Central memory CD8-positive, alpha-beta T cell (primary cell): Measurements from ENCODE around the gene TICAM1.
"Not testable (repeated sequence)": the region's sequence is repeated elsewhere in the genome, so short reads cannot be mapped to it uniquely, and the experiment has no call there.

Experiments used
- ATAC-seq: fragments of 150-1000 bp; cut with Tn5 transposase; replicated peaks from 2 replicates; pipeline ENCODE4 v1.10.0; 2022; ENCODE audit warnings: mild to moderate bottlenecking, moderate FRiP score, moderate number of reproducible peaks; ENCODE audit not compliant: poor library complexity, severe bottlenecking; ENCODE audit errors: extremely low read depth
- DNase-seq, 2 donors: peaks; one replicate each; pipeline ENCODE4 v3.0.0; 2021; ENCODE audit warnings: low spot score in 2 of 2
- H3K27ac Mint-ChIP-seq: one replicate; pipeline ENCODE4 v1.8.0; 2022; ENCODE audit warnings: low read depth, mild to moderate bottlenecking, moderate library complexity, mixed read lengths
- H3K27me3 Mint-ChIP-seq: one replicate; pipeline ENCODE4 v1.8.0; 2022; ENCODE audit warnings: mixed read lengths
- H3K36me3 Mint-ChIP-seq: one replicate; pipeline ENCODE4 v1.8.0; 2022; ENCODE audit warnings: mild to moderate bottlenecking, moderate library complexity, mixed read lengths; ENCODE audit not compliant: insufficient read depth
- H3K4me1 Mint-ChIP-seq: one replicate; pipeline ENCODE4 v1.8.0; 2022; ENCODE audit warnings: mixed read lengths
- H3K4me3 Mint-ChIP-seq: one replicate; pipeline ENCODE4 v1.8.0; 2022; ENCODE audit warnings: mild to moderate bottlenecking, moderate library complexity, mixed read lengths
- H3K9me3 Mint-ChIP-seq: one replicate; pipeline ENCODE4 v1.8.0; 2022; ENCODE audit warnings: mixed read lengths

The TICAM1 gene

GRCh38 chr19:4859697-4860096, 28.2 kb upstream of the TICAM1 start:
- H3K36me3 Mint-ChIP-seq, result peaks cover 13% of the 10 kb centered on the region
- H3K9me3 Mint-ChIP-seq, result no peaks in the 10 kb centered on the region
- H3K27me3 Mint-ChIP-seq, result no peaks in the 10 kb centered on the region
- no peak for ATAC-seq
- no peak overlapping the region for H3K4me3 Mint-ChIP-seq
- no peak overlapping the region for H3K27ac Mint-ChIP-seq
- no peak for DNase-seq
- H3K4me1 Mint-ChIP-seq, result no peaks in the 10 kb centered on the region

DNA sequence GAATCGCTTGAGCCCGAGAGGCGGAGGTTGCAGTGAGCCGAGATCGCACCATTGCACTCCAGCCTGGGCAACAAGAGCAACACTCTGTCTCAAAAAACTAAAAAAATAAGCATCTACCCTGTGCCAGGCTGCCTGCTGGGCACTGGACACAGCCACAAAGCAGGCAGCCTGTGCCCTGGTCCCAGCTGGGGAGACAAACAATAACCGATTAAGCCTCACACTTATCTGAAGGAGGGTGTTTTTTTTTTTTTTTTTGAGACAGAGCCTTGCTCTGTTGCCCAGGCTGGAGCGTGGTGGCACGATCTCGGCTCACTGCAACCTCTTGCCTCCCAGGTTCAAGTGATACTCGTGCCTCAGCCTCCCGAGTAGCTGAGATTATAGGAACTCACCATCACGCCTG, 25.0 kb upstream of the TICAM1 start:
- not testable (repeated sequence) for DNase-seq, H3K4me1 Mint-ChIP-seq, H3K4me3 Mint-ChIP-seq, ATAC-seq, H3K27me3 Mint-ChIP-seq, H3K27ac Mint-ChIP-seq, H3K9me3 Mint-ChIP-seq
- peaks cover 23% of the 10 kb centered on the region for H3K36me3 Mint-ChIP-seq

DNA sequence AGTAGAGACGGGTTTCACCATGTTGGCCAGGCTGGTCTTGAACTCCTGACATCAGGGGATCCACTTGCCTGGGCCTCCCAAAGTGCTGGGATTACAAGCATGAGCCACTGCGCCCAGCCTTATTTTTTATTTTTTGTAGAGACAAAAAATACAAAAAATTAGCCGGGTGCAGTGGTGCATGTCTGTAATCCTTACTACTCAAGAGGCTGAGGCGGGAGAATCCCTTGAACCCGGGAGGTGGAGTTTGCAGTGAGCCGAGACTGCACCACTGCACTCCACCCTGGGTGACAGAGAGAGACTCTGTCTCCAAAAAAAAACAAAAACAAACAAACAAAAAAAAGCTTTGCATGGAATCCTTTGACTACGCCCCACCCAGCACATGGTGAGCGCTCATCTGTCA, 22.0 kb upstream of the TICAM1 start:
- peaks cover 23% of the 10 kb centered on the region for H3K36me3 Mint-ChIP-seq
- H3K4me3 Mint-ChIP-seq, H3K9me3 Mint-ChIP-seq, H3K4me1 Mint-ChIP-seq, H3K27me3 Mint-ChIP-seq, DNase-seq, ATAC-seq, H3K27ac Mint-ChIP-seq: not testable (repeated sequence)

- H3K9me3 Mint-ChIP-seq, result no peaks in the 10 kb centered on the region
- no peaks in the 10 kb centered on the region for H3K4me1 Mint-ChIP-seq
- H3K27ac Mint-ChIP-seq, result no peak overlapping the region
- H3K27me3 Mint-ChIP-seq, result no peaks in the 10 kb centered on the region
- ATAC-seq (no peak), DNase-seq (no peak)
- H3K36me3 Mint-ChIP-seq, result peaks cover 26% of the 10 kb centered on the region
- H3K4me3 Mint-ChIP-seq, result no peak overlapping the region
These were observed 21.0 kb upstream of the TICAM1 start for GRCh38 chr19:4852484-4852883.

- ATAC-seq (peak; percentile 82), DNase-seq (peak; percentile 60 to 67)
- Mint-ChIP-seq H3K27me3 (no peaks in the 10 kb centered on the region), H3K4me1 (no peaks in the 10 kb centered on the region), H3K4me3 (no peak overlapping the region), H3K36me3 (peaks cover 26% of the 10 kb centered on the region), H3K9me3 (no peaks in the 10 kb centered on the region), H3K27ac (no peak overlapping the region)
These were observed 20.2 kb upstream of the TICAM1 start for GRCh38 chr19:4851551-4852290.

- peaks cover 24% of the 10 kb centered on the region for H3K36me3 Mint-ChIP-seq
- H3K27ac Mint-ChIP-seq, result no peak overlapping the region
- no peak for DNase-seq
These were observed 17.5 kb upstream of the TICAM1 start for GRCh38 chr19:4849019-4849418.

GRCh38 chr19:4847190-4847973, 15.9 kb upstream of the TICAM1 start:
- no peak overlapping the region for H3K27ac Mint-ChIP-seq
- ATAC-seq, result no peak
- H3K9me3 Mint-ChIP-seq, result no peaks in the 10 kb centered on the region
- H3K4me3 Mint-ChIP-seq, result no peak overlapping the region
- no peak for DNase-seq
- no peaks in the 10 kb centered on the region for H3K4me1 Mint-ChIP-seq
- no peaks in the 10 kb centered on the region for H3K27me3 Mint-ChIP-seq
- peaks cover 25% of the 10 kb centered on the region for H3K36me3 Mint-ChIP-seq

More at GRCh38 chr19:4849019-4849418, 17.5 kb upstream of the TICAM1 start:
- H3K27me3 Mint-ChIP-seq, result no peaks in the 10 kb centered on the region
- no peaks in the 10 kb centered on the region for H3K9me3 Mint-ChIP-seq
- H3K4me1 Mint-ChIP-seq, result no peaks in the 10 kb centered on the region
- no peak for ATAC-seq
- H3K4me3 Mint-ChIP-seq, result no peak overlapping the region

- H3K4me3 Mint-ChIP-seq, DNase-seq, H3K9me3 Mint-ChIP-seq, H3K27ac Mint-ChIP-seq, H3K4me1 Mint-ChIP-seq, H3K27me3 Mint-ChIP-seq, ATAC-seq: not testable (repeated sequence)
- H3K36me3 Mint-ChIP-seq, result peaks cover 21% of the 10 kb centered on the region
These were observed 14.5 kb upstream of the TICAM1 start for GRCh38 chr19:4845975-4846374.

DNA sequence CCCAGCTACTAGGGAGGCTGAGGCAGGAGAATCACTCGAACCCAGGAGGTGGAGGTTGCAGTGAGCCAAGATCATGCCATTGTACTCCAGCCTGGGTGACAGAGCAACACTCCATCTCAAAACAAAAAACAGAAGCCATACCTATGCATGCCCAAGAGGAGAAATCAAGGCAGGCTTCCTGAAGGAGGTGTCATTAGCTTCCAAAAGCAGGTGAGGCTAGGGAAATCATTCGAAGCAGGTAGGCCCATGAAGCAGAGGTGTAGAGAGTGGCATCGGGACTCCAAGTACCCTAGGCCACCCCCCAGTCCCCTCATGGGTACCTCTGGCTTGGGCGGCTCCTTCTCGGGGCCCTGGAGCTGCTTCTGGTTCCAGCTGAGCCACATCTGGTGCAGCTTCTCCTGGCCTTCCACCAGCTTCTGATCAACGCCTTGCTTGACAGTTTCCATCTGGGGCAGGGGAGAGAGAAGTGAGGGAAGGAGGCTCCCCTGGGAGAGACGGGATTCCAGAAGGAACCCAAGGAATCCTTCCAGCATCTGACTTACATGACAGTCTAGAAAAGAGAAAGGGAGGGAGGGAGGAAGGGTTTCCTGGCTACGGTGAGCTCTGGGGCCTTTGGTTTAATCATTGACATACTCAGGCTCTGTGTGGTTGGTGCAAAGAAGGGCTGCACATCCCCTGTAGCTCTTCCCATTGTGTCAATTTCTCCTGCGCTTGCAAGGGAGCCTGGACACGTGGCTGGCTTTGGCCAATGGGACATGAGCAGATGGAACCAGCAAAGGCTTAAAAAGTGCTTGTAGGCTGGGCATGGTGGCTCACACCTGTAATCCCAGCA, 13.1 kb upstream of the TICAM1 start:
- Mint-ChIP-seq H3K27ac (no peak overlapping the region), H3K9me3 (no peaks in the 10 kb centered on the region), H3K4me1 (peaks cover 7% of the 10 kb centered on the region), H3K4me3 (no peak overlapping the region), H3K36me3 (peaks cover 26% of the 10 kb centered on the region), H3K27me3 (no peaks in the 10 kb centered on the region)
- DNase-seq, result no peak
- ATAC-seq, result no peak

- H3K9me3 Mint-ChIP-seq, result no peaks in the 10 kb centered on the region
- no peaks in the 10 kb centered on the region for H3K27me3 Mint-ChIP-seq
- H3K27ac Mint-ChIP-seq, result no peak overlapping the region
- no peak overlapping the region for H3K4me3 Mint-ChIP-seq
- H3K36me3 Mint-ChIP-seq, result peaks cover 26% of the 10 kb centered on the region
- ATAC-seq (no peak), DNase-seq (no peak)
- H3K4me1 Mint-ChIP-seq, result peaks cover 7% of the 10 kb centered on the region
These were observed 12.1 kb upstream of the TICAM1 start for GRCh38 chr19:4843647-4843965.

DNA sequence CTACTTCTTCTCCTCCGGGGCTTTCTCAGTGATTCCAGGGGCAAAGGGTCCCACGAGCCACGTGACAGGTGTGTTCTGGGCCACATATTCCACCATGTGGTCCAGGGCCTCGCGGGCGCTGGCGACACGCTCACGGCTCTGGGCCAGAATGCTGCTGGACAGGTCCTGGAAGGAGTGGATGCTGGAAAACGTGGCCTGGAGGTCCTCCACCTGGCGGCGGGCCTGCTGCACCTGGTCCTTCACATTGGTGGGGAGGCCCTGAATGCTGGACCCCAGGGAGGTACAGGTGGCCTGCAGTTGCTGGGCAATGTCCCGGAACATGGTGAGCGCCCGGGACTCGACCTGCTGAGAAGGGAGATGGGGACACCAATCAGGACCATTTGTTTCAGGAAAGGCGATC, 7.7 kb upstream of the TICAM1 start:
- H3K4me3 Mint-ChIP-seq, result no peak overlapping the region
- no peaks in the 10 kb centered on the region for H3K27me3 Mint-ChIP-seq
- no peak for ATAC-seq
- DNase-seq, result no peak
- no peaks in the 10 kb centered on the region for H3K9me3 Mint-ChIP-seq
- peaks cover 12% of the 10 kb centered on the region for H3K4me1 Mint-ChIP-seq
- peaks cover 17% of the 10 kb centered on the region for H3K36me3 Mint-ChIP-seq
- H3K27ac Mint-ChIP-seq, result no peak overlapping the region

GRCh38 chr19:4832776-4833175, 1.3 kb upstream of the TICAM1 start:
- ATAC-seq (no peak), DNase-seq (no peak)
- Mint-ChIP-seq H3K4me3 (peak overlapping the region; percentile 93), H3K9me3 (no peaks in the 10 kb centered on the region), H3K4me1 (peaks cover 28% of the 10 kb centered on the region), H3K36me3 (peaks cover 10% of the 10 kb centered on the region), H3K27ac (peak overlapping the region; percentile 95), H3K27me3 (no peaks in the 10 kb centered on the region)
